GM12878 (cell line): ENCODE results near the gene SBF2. TPM values are rescaled to one million over a fixed set of nuclear protein-coding genes. Genes with fewer than 3 reads are reported as not detected.
A peak's percentile ranks its signal among the peaks of the same experiment; 100 is the strongest.

Experiments
- CEBPB ChIP-seq, 2 experiments: fragments of 150-350 bp in 1 of 2; IDR thresholded peaks; 2 replicates each; pipeline ENCODE4 v1.6.1; 2012 to 2014; ENCODE audit warnings: low read depth in 2 of 2, low read length in 2 of 2, borderline replicate concordance in 1 of 2, inconsistent platforms in 1 of 2
- EED ChIP-seq: sonication (generic); IDR thresholded peaks from 2 replicates; pipeline ENCODE4 v1.6.1; 2016; ENCODE audit warnings: antibody characterized with exemption, low read depth
- FOS ChIP-seq: IDR thresholded peaks from 3 replicates; pipeline ENCODE4 v1.6.1; 2011; ENCODE audit warnings: borderline replicate concordance; ENCODE audit not compliant: insufficient read length; ENCODE audit errors: extremely low read depth
- FOXM1 ChIP-seq: IDR thresholded peaks from 2 replicates; pipeline ENCODE4 v1.6.1; 2012; ENCODE audit warnings: low read depth, mild to moderate bottlenecking, inconsistent platforms, low read length, moderate library complexity
- HDGF ChIP-seq: fragments of 450-650 bp; IDR thresholded peaks from 2 replicates; pipeline ENCODE4 v1.6.1; 2016; ENCODE audit warnings: antibody characterized with exemption
- JUNB ChIP-seq: IDR thresholded peaks from 2 replicates; pipeline ENCODE4 v1.6.1; 2016; ENCODE audit warnings: antibody characterized with exemption, mild to moderate bottlenecking
- MTA2 ChIP-seq: fragments of 450-650 bp; IDR thresholded peaks from 2 replicates; pipeline ENCODE4 v1.6.1; 2016; ENCODE audit warnings: low read depth, mild to moderate bottlenecking, moderate library complexity
- MXI1 ChIP-seq: fragments of 150-350 bp; IDR thresholded peaks from 2 replicates; pipeline ENCODE4 v1.6.1; 2011; ENCODE audit warnings: low read depth, mild to moderate bottlenecking, inconsistent platforms, low read length, improper control_type of control experiment
- RBBP5 ChIP-seq: fragments of 200-600 bp; sonication (generic); conservative IDR thresholded peaks from 2 replicates; pipeline ENCODE4 v1.6.1; 2016
- TBL1XR1 ChIP-seq: IDR thresholded peaks from 2 replicates; pipeline ENCODE4 v1.6.1; 2012; ENCODE audit warnings: low read depth, low read length, improper control_type of control experiment
- TCF7 ChIP-seq: IDR thresholded peaks from 2 replicates; pipeline ENCODE4 v1.6.1; 2014; ENCODE audit warnings: antibody characterized with exemption, borderline replicate concordance
- ZNF207 ChIP-seq: fragments of 450-650 bp; IDR thresholded peaks from 2 replicates; pipeline ENCODE4 v1.6.1; 2014; ENCODE audit warnings: antibody characterized with exemption, mild to moderate bottlenecking, borderline replicate concordance
- polyA plus RNA-seq, 11 experiments: library from polyadenylated mRNA; depleted of rRNA in 4 of 11; unstranded in 6 of 11; stranded (reverse) in 5 of 11; fragments of >200 nt; fragmentation: Nextera tagmentation in 4 of 11; fragmentation: Illumina TruSeq in 1 of 11; extraction: Ambion mirVana in 4 of 11; extraction: Trizol in 1 of 11; gene quantifications; 1 replicate in 1 of 11; 2 replicates in 10 of 11; pipeline versions ENCODE4 v1.2.1 to v1.2.3, GENCODE V29; 2011 to 2016; ENCODE audit warnings: inconsistent platforms in 2 of 11, missing spikeins in 2 of 11, low read depth in 1 of 11
- total RNA-seq, 4 experiments: library from RNA; depleted of rRNA in 3 of 4; stranded (reverse); fragments of >200 nt in 3 of 4; fragmentation: Illumina TruSeq in 1 of 4; extraction: Trizol in 1 of 4; gene quantifications; 2 replicates each; pipeline versions ENCODE4 v1.2.1 to v1.2.3, GENCODE V29; 2013 to 2021
- TF ChIP-seq, protein P1 (sequence below): IDR thresholded peaks from 2 replicates; pipeline ENCODE4 v1.6.1; 2011; ENCODE audit warnings: borderline replicate concordance, low read depth, mild to moderate bottlenecking, moderate library complexity, low read length; ENCODE audit not compliant: insufficient read depth, poor library complexity, severe bottlenecking
- TF ChIP-seq, protein P2 (sequence below): IDR thresholded peaks from 2 replicates; pipeline ENCODE4 v1.6.1; 2012; ENCODE audit warnings: low read length, inconsistent platforms
- TF ChIP-seq, protein P3 (sequence below): fragments of 450-650 bp; IDR thresholded peaks from 2 replicates; pipeline ENCODE4 v1.6.1; 2016; ENCODE audit warnings: mild to moderate bottlenecking, moderate library complexity, borderline replicate concordance
- TF ChIP-seq, protein P4 (sequence below): fragments of 450-650 bp; IDR thresholded peaks from 2 replicates; pipeline ENCODE4 v1.6.1; 2017; ENCODE audit warnings: mild to moderate bottlenecking, low read depth, inconsistent platforms; ENCODE audit not compliant: poor library complexity, severe bottlenecking
- TF ChIP-seq, protein P5 (sequence below): fragments of 450-650 bp; IDR thresholded peaks from 2 replicates; pipeline ENCODE4 v1.6.1; 2017; ENCODE audit warnings: mild to moderate bottlenecking, moderate library complexity

SBF2 gene
- total and polyA plus RNA-seq, 10 of the 15 experiments (the other 5 are each of a cell fraction or from before 2014, with no cell fraction given): 0.24 to 2.3 (median 1.1) TPM

DNA sequence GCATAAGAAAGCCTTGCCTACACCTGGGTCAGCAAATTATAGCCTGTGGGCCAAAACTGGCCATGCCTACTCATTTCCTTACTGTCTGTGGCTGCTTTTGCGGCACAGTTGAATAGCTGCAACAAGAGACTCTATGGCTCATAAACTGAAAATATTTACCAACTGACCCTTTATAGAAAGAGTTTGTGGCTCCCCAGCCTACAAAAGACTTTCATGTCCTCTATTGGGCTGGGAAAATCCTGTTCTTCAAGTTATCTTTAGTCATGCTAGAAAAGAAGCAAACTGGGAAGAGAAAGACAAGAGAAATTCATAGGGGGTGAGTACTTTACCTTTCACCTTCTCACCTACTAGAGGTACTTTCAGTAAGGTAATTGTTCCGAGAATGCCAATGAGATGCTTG is 455.1 kb downstream of the SBF2 start (continued):
- TF ChIP-seq, protein P1, sequence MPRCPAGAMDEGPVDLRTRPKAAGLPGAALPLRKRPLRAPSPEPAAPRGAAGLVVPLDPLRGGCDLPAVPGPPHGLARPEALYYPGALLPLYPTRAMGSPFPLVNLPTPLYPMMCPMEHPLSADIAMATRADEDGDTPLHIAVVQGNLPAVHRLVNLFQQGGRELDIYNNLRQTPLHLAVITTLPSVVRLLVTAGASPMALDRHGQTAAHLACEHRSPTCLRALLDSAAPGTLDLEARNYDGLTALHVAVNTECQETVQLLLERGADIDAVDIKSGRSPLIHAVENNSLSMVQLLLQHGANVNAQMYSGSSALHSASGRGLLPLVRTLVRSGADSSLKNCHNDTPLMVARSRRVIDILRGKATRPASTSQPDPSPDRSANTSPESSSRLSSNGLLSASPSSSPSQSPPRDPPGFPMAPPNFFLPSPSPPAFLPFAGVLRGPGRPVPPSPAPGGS: no peak
- peak; percentile 49; the same call in 1 of the 2 replicates for TF ChIP-seq FOXM1
- TF ChIP-seq ZNF207: no peak
- no peak for TF ChIP-seq RBBP5
- TF ChIP-seq, protein P2, sequence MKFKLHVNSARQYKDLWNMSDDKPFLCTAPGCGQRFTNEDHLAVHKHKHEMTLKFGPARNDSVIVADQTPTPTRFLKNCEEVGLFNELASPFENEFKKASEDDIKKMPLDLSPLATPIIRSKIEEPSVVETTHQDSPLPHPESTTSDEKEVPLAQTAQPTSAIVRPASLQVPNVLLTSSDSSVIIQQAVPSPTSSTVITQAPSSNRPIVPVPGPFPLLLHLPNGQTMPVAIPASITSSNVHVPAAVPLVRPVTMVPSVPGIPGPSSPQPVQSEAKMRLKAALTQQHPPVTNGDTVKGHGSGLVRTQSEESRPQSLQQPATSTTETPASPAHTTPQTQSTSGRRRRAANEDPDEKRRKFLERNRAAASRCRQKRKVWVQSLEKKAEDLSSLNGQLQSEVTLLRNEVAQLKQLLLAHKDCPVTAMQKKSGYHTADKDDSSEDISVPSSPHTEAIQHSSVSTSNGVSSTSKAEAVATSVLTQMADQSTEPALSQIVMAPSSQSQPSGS: peak; percentile 65; the same call in 1 of the 2 replicates
- TF ChIP-seq, protein P3, sequence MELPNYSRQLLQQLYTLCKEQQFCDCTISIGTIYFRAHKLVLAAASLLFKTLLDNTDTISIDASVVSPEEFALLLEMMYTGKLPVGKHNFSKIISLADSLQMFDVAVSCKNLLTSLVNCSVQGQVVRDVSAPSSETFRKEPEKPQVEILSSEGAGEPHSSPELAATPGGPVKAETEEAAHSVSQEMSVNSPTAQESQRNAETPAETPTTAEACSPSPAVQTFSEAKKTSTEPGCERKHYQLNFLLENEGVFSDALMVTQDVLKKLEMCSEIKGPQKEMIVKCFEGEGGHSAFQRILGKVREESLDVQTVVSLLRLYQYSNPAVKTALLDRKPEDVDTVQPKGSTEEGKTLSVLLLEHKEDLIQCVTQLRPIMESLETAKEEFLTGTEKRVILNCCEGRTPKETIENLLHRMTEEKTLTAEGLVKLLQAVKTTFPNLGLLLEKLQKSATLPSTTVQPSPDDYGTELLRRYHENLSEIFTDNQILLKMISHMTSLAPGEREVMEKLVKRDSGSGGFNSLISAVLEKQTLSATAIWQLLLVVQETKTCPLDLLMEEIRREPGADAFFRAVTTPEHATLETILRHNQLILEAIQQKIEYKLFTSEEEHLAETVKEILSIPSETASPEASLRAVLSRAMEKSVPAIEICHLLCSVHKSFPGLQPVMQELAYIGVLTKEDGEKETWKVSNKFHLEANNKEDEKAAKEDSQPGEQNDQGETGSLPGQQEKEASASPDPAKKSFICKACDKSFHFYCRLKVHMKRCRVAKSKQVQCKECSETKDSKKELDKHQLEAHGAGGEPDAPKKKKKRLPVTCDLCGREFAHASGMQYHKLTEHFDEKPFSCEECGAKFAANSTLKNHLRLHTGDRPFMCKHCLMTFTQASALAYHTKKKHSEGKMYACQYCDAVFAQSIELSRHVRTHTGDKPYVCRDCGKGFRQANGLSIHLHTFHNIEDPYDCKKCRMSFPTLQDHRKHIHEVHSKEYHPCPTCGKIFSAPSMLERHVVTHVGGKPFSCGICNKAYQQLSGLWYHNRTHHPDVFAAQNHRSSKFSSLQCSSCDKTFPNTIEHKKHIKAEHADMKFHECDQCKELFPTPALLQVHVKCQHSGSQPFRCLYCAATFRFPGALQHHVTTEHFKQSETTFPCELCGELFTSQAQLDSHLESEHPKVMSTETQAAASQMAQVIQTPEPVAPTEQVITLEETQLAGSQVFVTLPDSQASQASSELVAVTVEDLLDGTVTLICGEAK: no peak
- TF ChIP-seq HDGF: no peak
- no peak for TF ChIP-seq MXI1
- peak; percentile 80 for TF ChIP-seq EED
- no peak for TF ChIP-seq FOS
- peak; percentile 53; the same call in 1 of the 2 replicates for TF ChIP-seq TCF7
- 0 out of 2 replicates have a peak, but pooled peaks have one; percentile 55 for TF ChIP-seq TBL1XR1
- TF ChIP-seq, protein P4, sequence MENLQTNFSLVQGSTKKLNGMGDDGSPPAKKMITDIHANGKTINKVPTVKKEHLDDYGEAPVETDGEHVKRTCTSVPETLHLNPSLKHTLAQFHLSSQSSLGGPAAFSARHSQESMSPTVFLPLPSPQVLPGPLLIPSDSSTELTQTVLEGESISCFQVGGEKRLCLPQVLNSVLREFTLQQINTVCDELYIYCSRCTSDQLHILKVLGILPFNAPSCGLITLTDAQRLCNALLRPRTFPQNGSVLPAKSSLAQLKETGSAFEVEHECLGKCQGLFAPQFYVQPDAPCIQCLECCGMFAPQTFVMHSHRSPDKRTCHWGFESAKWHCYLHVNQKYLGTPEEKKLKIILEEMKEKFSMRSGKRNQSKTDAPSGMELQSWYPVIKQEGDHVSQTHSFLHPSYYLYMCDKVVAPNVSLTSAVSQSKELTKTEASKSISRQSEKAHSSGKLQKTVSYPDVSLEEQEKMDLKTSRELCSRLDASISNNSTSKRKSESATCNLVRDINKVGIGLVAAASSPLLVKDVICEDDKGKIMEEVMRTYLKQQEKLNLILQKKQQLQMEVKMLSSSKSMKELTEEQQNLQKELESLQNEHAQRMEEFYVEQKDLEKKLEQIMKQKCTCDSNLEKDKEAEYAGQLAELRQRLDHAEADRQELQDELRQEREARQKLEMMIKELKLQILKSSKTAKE: peak; percentile 32
- TF ChIP-seq, protein P5, sequence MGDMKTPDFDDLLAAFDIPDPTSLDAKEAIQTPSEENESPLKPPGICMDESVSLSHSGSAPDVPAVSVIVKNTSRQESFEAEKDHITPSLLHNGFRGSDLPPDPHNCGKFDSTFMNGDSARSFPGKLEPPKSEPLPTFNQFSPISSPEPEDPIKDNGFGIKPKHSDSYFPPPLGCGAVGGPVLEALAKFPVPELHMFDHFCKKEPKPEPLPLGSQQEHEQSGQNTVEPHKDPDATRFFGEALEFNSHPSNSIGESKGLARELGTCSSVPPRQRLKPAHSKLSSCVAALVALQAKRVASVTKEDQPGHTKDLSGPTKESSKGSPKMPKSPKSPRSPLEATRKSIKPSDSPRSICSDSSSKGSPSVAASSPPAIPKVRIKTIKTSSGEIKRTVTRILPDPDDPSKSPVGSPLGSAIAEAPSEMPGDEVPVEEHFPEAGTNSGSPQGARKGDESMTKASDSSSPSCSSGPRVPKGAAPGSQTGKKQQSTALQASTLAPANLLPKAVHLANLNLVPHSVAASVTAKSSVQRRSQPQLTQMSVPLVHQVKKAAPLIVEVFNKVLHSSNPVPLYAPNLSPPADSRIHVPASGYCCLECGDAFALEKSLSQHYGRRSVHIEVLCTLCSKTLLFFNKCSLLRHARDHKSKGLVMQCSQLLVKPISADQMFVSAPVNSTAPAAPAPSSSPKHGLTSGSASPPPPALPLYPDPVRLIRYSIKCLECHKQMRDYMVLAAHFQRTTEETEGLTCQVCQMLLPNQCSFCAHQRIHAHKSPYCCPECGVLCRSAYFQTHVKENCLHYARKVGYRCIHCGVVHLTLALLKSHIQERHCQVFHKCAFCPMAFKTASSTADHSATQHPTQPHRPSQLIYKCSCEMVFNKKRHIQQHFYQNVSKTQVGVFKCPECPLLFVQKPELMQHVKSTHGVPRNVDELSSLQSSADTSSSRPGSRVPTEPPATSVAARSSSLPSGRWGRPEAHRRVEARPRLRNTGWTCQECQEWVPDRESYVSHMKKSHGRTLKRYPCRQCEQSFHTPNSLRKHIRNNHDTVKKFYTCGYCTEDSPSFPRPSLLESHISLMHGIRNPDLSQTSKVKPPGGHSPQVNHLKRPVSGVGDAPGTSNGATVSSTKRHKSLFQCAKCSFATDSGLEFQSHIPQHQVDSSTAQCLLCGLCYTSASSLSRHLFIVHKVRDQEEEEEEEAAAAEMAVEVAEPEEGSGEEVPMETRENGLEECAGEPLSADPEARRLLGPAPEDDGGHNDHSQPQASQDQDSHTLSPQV: no peak
- peak; percentile 50; the same call in 1 of the 2 replicates for TF ChIP-seq MTA2
- peak; percentile 67 for TF ChIP-seq JUNB
- TF ChIP-seq CEBPB (IDR thresholded peaks at IDR 0.05; ENCODE audit: borderline replicate concordance in 1 of 2, low read depth in 2 of 2, low read length in 2 of 2): no peak
